ENCODE measurements around the gene CNGA2. TPM values are rescaled to one million over a fixed set of nuclear protein-coding genes. Genes with fewer than 3 reads are reported as not detected.

The CNGA2 gene
- total RNA-seq, 2 donors from 2014 or later: not detected

GRCh38 chrX:151765026-151765425 lies 30.5 kb downstream of the CNGA2 start:
- no peaks in the 10 kb centered on the region for H3K4me1 ChIP-seq
- DNase-seq (no peak), ATAC-seq (no peak)
- no peaks in the 10 kb centered on the region for H3K27me3 ChIP-seq
- intact Hi-C loops (cut with DNase I): no loop called here
- no peaks in the 10 kb centered on the region for H3K9me3 ChIP-seq
- H3K27ac ChIP-seq: no peak overlapping the region
- TF ChIP-seq, protein P1, sequence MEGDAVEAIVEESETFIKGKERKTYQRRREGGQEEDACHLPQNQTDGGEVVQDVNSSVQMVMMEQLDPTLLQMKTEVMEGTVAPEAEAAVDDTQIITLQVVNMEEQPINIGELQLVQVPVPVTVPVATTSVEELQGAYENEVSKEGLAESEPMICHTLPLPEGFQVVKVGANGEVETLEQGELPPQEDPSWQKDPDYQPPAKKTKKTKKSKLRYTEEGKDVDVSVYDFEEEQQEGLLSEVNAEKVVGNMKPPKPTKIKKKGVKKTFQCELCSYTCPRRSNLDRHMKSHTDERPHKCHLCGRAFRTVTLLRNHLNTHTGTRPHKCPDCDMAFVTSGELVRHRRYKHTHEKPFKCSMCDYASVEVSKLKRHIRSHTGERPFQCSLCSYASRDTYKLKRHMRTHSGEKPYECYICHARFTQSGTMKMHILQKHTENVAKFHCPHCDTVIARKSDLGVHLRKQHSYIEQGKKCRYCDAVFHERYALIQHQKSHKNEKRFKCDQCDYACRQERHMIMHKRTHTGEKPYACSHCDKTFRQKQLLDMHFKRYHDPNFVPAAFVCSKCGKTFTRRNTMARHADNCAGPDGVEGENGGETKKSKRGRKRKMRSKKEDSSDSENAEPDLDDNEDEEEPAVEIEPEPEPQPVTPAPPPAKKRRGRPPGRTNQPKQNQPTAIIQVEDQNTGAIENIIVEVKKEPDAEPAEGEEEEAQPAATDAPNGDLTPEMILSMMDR (IDR thresholded peaks at IDR 0.05): no peak
- TF ChIP-seq POLR2A (IDR thresholded peaks at IDR 0.05): no peak
- no peak overlapping the region for H3K4me3 ChIP-seq
- WGBS, 2 donors: 74 to 86% methylated on average over 2 of the region's 2 CpGs
- no peaks in the 10 kb centered on the region for H3K36me3 ChIP-seq (replicated peaks in 1 of 2; ENCODE audit: insufficient read depth in 1 of 2, low read depth in 2 of 2)

GRCh38 chrX:151771726-151772125 lies 37.2 kb downstream of the CNGA2 start:
- TF ChIP-seq, protein P1 (IDR thresholded peaks at IDR 0.05): no peak
- ATAC-seq: no peak
- no peaks in the 10 kb centered on the region for H3K36me3 ChIP-seq (replicated peaks in 1 of 2; ENCODE audit: insufficient read depth in 1 of 2, low read depth in 2 of 2)

GRCh38 chrX:151773434-151773833 lies 38.9 kb downstream of the CNGA2 start:
- 69 to 82% methylated on average over 4 to 5 of the region's 5 CpGs for WGBS, 2 donors

More at GRCh38 chrX:151771726-151772125, 37.2 kb downstream of the CNGA2 start:
- Histone ChIP-seq H3K27ac (no peak overlapping the region), H3K4me3 (no peak overlapping the region), H3K4me1 (no peaks in the 10 kb centered on the region), H3K9me3 (no peaks in the 10 kb centered on the region), H3K27me3 (no peaks in the 10 kb centered on the region)
- WGBS, 2 donors: 87 to 97% methylated on average over 3 of the region's 3 CpGs
- DNase-seq: no peak
- intact Hi-C loops (cut with DNase I): no loop called here

GRCh38 chrX:151774421-151774820 lies 39.9 kb downstream of the CNGA2 start:
- no peaks in the 10 kb centered on the region for H3K4me1 ChIP-seq
- H3K9me3 ChIP-seq: no peaks in the 10 kb centered on the region
- ATAC-seq (no peak), DNase-seq (no peak)
- H3K27ac ChIP-seq: no peak overlapping the region
- 68 to 78% methylated on average over 2 to 3 of the region's 3 CpGs for WGBS, 2 donors
- no peaks in the 10 kb centered on the region for H3K36me3 ChIP-seq (replicated peaks in 1 of 2; ENCODE audit: insufficient read depth in 1 of 2, low read depth in 2 of 2)
- TF ChIP-seq, protein P1 (IDR thresholded peaks at IDR 0.05): no peak
- no peak for TF ChIP-seq POLR2A (IDR thresholded peaks at IDR 0.05)
- no peaks in the 10 kb centered on the region for H3K27me3 ChIP-seq
- intact Hi-C loops (cut with DNase I): no loop called here
- no peak overlapping the region for H3K4me3 ChIP-seq

More at GRCh38 chrX:151773434-151773833, 38.9 kb downstream of the CNGA2 start:
- Histone ChIP-seq H3K4me3 (no peak overlapping the region), H3K27ac (no peak overlapping the region), H3K9me3 (no peaks in the 10 kb centered on the region), H3K36me3 (replicated peaks in 1 of 2; ENCODE audit: insufficient read depth in 1 of 2, low read depth in 2 of 2) (no peaks in the 10 kb centered on the region), H3K4me1 (no peaks in the 10 kb centered on the region), H3K27me3 (no peaks in the 10 kb centered on the region)
- no peak for DNase-seq
- ATAC-seq: no peak
- TF ChIP-seq POLR2A (IDR thresholded peaks at IDR 0.05): no peak
- TF ChIP-seq, protein P1 (IDR thresholded peaks at IDR 0.05): no peak
- intact Hi-C loops (cut with DNase I): no loop called here

GRCh38 chrX:151776181-151776731 lies 41.7 kb downstream of the CNGA2 start:
- WGBS, 2 donors: 74% methylated on average over 5 to 9 of the region's 13 CpGs
- DNase-seq: no peak
- Histone ChIP-seq H3K27ac (no peak overlapping the region), H3K4me1 (no peaks in the 10 kb centered on the region), H3K36me3 (replicated peaks in 1 of 2; ENCODE audit: insufficient read depth in 1 of 2, low read depth in 2 of 2) (no peaks in the 10 kb centered on the region), H3K4me3 (no peak overlapping the region), H3K9me3 (no peaks in the 10 kb centered on the region), H3K27me3 (no peaks in the 10 kb centered on the region)
- intact Hi-C loops (cut with DNase I): no loop called here
- no peak for ATAC-seq
- TF ChIP-seq POLR2A (IDR thresholded peaks at IDR 0.05): no peak
- TF ChIP-seq, protein P1 (IDR thresholded peaks at IDR 0.05): no peak
